Keratinocyte (primary cell): ENCODE results near the gene IFT122. TPM values are rescaled to one million over a fixed set of nuclear protein-coding genes. Genes with fewer than 3 reads are reported as not detected.

Experiments
- DNase-seq: peaks from one replicate; pipeline ENCODE4 v3.0.0-alpha.2; 2011; ENCODE audit warnings: low read depth, missing footprints, low spot score
- FAIRE-seq: peaks from 2 replicates; lab custom pipeline; 2011; peaks lifted over from hg19 to GRCh38; lab: Jason Lieb, UNC
- H2AFZ ChIP-seq: 2 replicates; pipeline ENCODE4 v1.6.0; 2012; ENCODE audit warnings: low read length, control low read depth, inconsistent platforms; ENCODE audit not compliant: control insufficient read depth
- H3K27ac ChIP-seq: 2 replicates; pipeline ENCODE4 v1.5.1; 2011; ENCODE audit warnings: low read length; ENCODE audit not compliant: control insufficient read depth, insufficient read depth
- H3K27me3 ChIP-seq: 3 replicates; pipeline ENCODE4 v1.6.0; 2011; ENCODE audit warnings: low read length; ENCODE audit not compliant: control insufficient read depth, insufficient read depth; ENCODE audit errors: extremely low read depth
- H3K36me3 ChIP-seq, 2 experiments: 2 replicates in 1 of 2; 3 replicates in 1 of 2; pipeline ENCODE4 v1.5.1; 2011; ENCODE audit warnings: low read length in 2 of 2, mild to moderate bottlenecking in 1 of 2; ENCODE audit not compliant: control insufficient read depth in 2 of 2, insufficient read depth in 2 of 2; ENCODE audit errors: extremely low read depth in 1 of 2
- H3K4me1 ChIP-seq: 3 replicates; pipeline ENCODE4 v1.5.1; 2011; ENCODE audit warnings: low read length; ENCODE audit not compliant: control insufficient read depth, insufficient read depth; ENCODE audit errors: extremely low read depth
- H3K4me2 ChIP-seq: 3 replicates; pipeline ENCODE4 v1.6.0; 2011; ENCODE audit warnings: low read depth, low read length; ENCODE audit not compliant: control insufficient read depth, insufficient read depth; ENCODE audit errors: extremely low read depth
- H3K4me3 ChIP-seq, 3 experiments: fragments of 200-600 bp in 1 of 3; sonication (generic) in 1 of 3; 2 replicates in 2 of 3; 3 replicates in 1 of 3; pipeline ENCODE4 v1.5.1; 2011 to 2016; ENCODE audit warnings: low read length in 3 of 3, mild to moderate bottlenecking in 3 of 3, control low read depth in 2 of 3, inconsistent platforms in 1 of 3, low read depth in 1 of 3, mixed read lengths in 1 of 3, mixed run types in 1 of 3, moderate library complexity in 1 of 3; ENCODE audit not compliant: control insufficient read depth in 2 of 3, insufficient read depth in 2 of 3; ENCODE audit errors: extremely low read depth in 1 of 3
- H3K79me2 ChIP-seq: 2 replicates; pipeline ENCODE4 v1.6.0; 2012; ENCODE audit warnings: low read length; ENCODE audit not compliant: control insufficient read depth, insufficient read depth
- H3K9ac ChIP-seq: 3 replicates; pipeline ENCODE4 v1.6.0; 2011; ENCODE audit warnings: low read length; ENCODE audit not compliant: control insufficient read depth, insufficient read depth; ENCODE audit errors: extremely low read depth
- H3K9me1 ChIP-seq: 3 replicates; pipeline ENCODE4 v1.6.0; 2011; ENCODE audit warnings: low read length; ENCODE audit not compliant: control insufficient read depth, insufficient read depth; ENCODE audit errors: extremely low read depth
- H3K9me3 ChIP-seq: 2 replicates; pipeline ENCODE4 v1.5.1; 2012; ENCODE audit warnings: low read depth, low read length; ENCODE audit not compliant: control insufficient read depth
- H4K20me1 ChIP-seq: 3 replicates; pipeline ENCODE4 v1.6.0; 2011; ENCODE audit warnings: low read length; ENCODE audit not compliant: control insufficient read depth, insufficient read depth; ENCODE audit errors: extremely low read depth
- CTCF ChIP-seq, 3 experiments: IDR thresholded peaks in 1 of 3; conservative IDR thresholded peaks in 1 of 3; optimal IDR thresholded peaks in 1 of 3; 2 replicates in 2 of 3; 3 replicates in 1 of 3; pipeline versions ENCODE3 to v1.5.1; 2011; ENCODE audit warnings: low read length in 3 of 3, mild to moderate bottlenecking in 3 of 3, moderate library complexity in 2 of 3, control low read depth in 1 of 3, inconsistent platforms in 1 of 3; ENCODE audit not compliant: insufficient read depth in 2 of 3; ENCODE audit errors: extremely low read depth in 1 of 3
- EZH2 ChIP-seq: IDR thresholded peaks from one replicate; pipeline ENCODE4 v1.6.1; 2012; ENCODE audit warnings: inconsistent platforms, mild to moderate bottlenecking, low read length, moderate library complexity
- dilution Hi-C: fragments of 300-500 bp; cut with MboI; formaldehyde crosslinking; loops from one replicate; pipeline ENCODE4 v1.7.0; 2020; ENCODE audit warnings: low sequenced_read_pairs; ENCODE audit not compliant: extremely low pct_ligation_motif_present
- polyA plus RNA-seq, 5 experiments: library from polyadenylated mRNA; depleted of rRNA in 3 of 5; stranded (reverse) in 3 of 5; stranded (forward) in 1 of 5; unstranded in 1 of 5; fragments of >200 nt; gene quantifications; 1 replicate in 1 of 5; 2 replicates in 3 of 5; 3 replicates in 1 of 5; pipeline versions ENCODE4 v1.2.1 to v1.2.3, GENCODE V29; 2011 to 2012; ENCODE audit warnings: missing spikeins in 2 of 5, low read depth in 1 of 5, low replicate concordance in 1 of 5

The IFT122 gene
- polyA plus RNA-seq, 1 donor (not counting 4 experiments of a cell fraction or from before 2014, with no cell fraction given), result 7.1 TPM

GRCh38 chr3:129560911-129561594, 121.0 kb downstream of the IFT122 start:
- DNase-seq, result no peak
- no peak for FAIRE-seq
- H3K4me2 ChIP-seq, result no peak overlapping the region
- no peaks in the 10 kb centered on the region for H3K9me3 ChIP-seq
- H3K9me1 ChIP-seq, result no peaks in the 10 kb centered on the region
- no peaks in the 10 kb centered on the region for H4K20me1 ChIP-seq
- H3K27ac ChIP-seq, result no peak overlapping the region
- no peaks in the 10 kb centered on the region for H3K36me3 ChIP-seq
- no peaks in the 10 kb centered on the region for H3K79me2 ChIP-seq
- peaks cover 3% of the 10 kb centered on the region for H3K27me3 ChIP-seq
- no peak overlapping the region for H3K4me3 ChIP-seq
- H2AFZ ChIP-seq, result peak overlapping the region; percentile 45
- TF ChIP-seq EZH2 (no peak), CTCF (optimal IDR thresholded peaks at IDR 0.05 in 1 of 3, IDR thresholded peaks at IDR 0.05 in 1 of 3, conservative IDR thresholded peaks at IDR 0.05 in 1 of 3; ENCODE audit: extremely low read depth in 1 of 3, insufficient read depth in 2 of 3, low read length in 3 of 3) (no peak)
- no peak overlapping the region for H3K9ac ChIP-seq
- dilution Hi-C loops, result no loop called here
- H3K4me1 ChIP-seq, result no peaks in the 10 kb centered on the region

- FAIRE-seq (no peak), DNase-seq (no peak)
- H3K36me3 ChIP-seq, result no peaks in the 10 kb centered on the region
- no peak overlapping the region for H3K4me2 ChIP-seq
- no peaks in the 10 kb centered on the region for H3K4me1 ChIP-seq
- H3K79me2 ChIP-seq, result no peaks in the 10 kb centered on the region
- TF ChIP-seq EZH2, result no peak
- TF ChIP-seq CTCF (optimal IDR thresholded peaks at IDR 0.05 in 1 of 3, IDR thresholded peaks at IDR 0.05 in 1 of 3, conservative IDR thresholded peaks at IDR 0.05 in 1 of 3; ENCODE audit: extremely low read depth in 1 of 3, insufficient read depth in 2 of 3, low read length in 3 of 3), result no peak
- dilution Hi-C loops, result no loop called here
- H2AFZ ChIP-seq, result no peak overlapping the region
- no peaks in the 10 kb centered on the region for H4K20me1 ChIP-seq
- no peak overlapping the region for H3K9ac ChIP-seq
- no peaks in the 10 kb centered on the region for H3K9me3 ChIP-seq
- peaks cover 3% of the 10 kb centered on the region for H3K27me3 ChIP-seq
- no peak overlapping the region for H3K4me3 ChIP-seq
- H3K9me1 ChIP-seq, result no peaks in the 10 kb centered on the region
- no peak overlapping the region for H3K27ac ChIP-seq
Observed at GRCh38 chr3:129561619-129562248, 121.7 kb downstream of the IFT122 start.
